Astrocyte (in vitro differentiated cells and primary cell): ENCODE measurements around the gene DSTN. TPM values are rescaled to one million over a fixed set of nuclear protein-coding genes. Genes with fewer than 3 reads are reported as not detected.

Experiments used
- DNase-seq: peaks from one replicate; pipeline ENCODE4 v3.0.0-alpha.2; 2010; ENCODE audit warnings: low read depth
- FAIRE-seq: peaks from 2 replicates; lab custom pipeline; 2011; peaks lifted over from hg19 to GRCh38; lab: Jason Lieb, UNC
- H2AFZ ChIP-seq: 2 replicates; pipeline ENCODE4 v1.6.0; 2012; ENCODE audit warnings: low read depth, low read length, inconsistent platforms
- H3K27ac ChIP-seq: 2 replicates; pipeline ENCODE4 v1.5.1; 2011; ENCODE audit warnings: low read depth, low read length, inconsistent platforms
- H3K27me3 ChIP-seq: 2 replicates; pipeline ENCODE4 v1.6.0; 2011; ENCODE audit warnings: low read length, inconsistent platforms; ENCODE audit not compliant: insufficient read depth
- H3K36me3 ChIP-seq: 2 replicates; pipeline ENCODE4 v1.5.1; 2011; ENCODE audit warnings: low read length, inconsistent platforms; ENCODE audit not compliant: insufficient read depth
- H3K4me1 ChIP-seq: 2 replicates; pipeline ENCODE4 v1.5.1; 2011; ENCODE audit warnings: low read length, inconsistent platforms; ENCODE audit not compliant: insufficient read depth
- H3K4me2 ChIP-seq: 2 replicates; pipeline ENCODE4 v1.6.0; 2012; ENCODE audit warnings: low read length, inconsistent platforms
- H3K4me3 ChIP-seq: 2 replicates; pipeline ENCODE4 v1.5.1; 2011; ENCODE audit warnings: low read depth, mild to moderate bottlenecking, low read length, inconsistent platforms; ENCODE audit not compliant: insufficient read depth
- H3K79me2 ChIP-seq: 2 replicates; pipeline ENCODE4 v1.6.0; 2012; ENCODE audit warnings: mild to moderate bottlenecking, low read length, inconsistent platforms; ENCODE audit not compliant: insufficient read depth
- H3K9ac ChIP-seq: 2 replicates; pipeline ENCODE4 v1.6.0; 2012; ENCODE audit warnings: mild to moderate bottlenecking, low read length, inconsistent platforms
- H3K9me3 ChIP-seq: 2 replicates; pipeline ENCODE4 v1.5.1; 2012; ENCODE audit warnings: low read depth, mild to moderate bottlenecking, low read length, inconsistent platforms; ENCODE audit not compliant: insufficient read depth
- H4K20me1 ChIP-seq: 2 replicates; pipeline ENCODE4 v1.6.0; 2012; ENCODE audit warnings: low read length, inconsistent platforms; ENCODE audit not compliant: insufficient read depth
- H3K27ac Mint-ChIP-seq: one replicate; pipeline ENCODE4 v1.8.0; 2021; ENCODE audit warnings: mild to moderate bottlenecking, mixed read lengths; ENCODE audit not compliant: unreplicated experiment
- H3K27me3 Mint-ChIP-seq: one replicate; pipeline ENCODE4 v1.8.0; 2021; ENCODE audit warnings: low read depth, mixed read lengths; ENCODE audit not compliant: unreplicated experiment
- H3K36me3 Mint-ChIP-seq: one replicate; pipeline ENCODE4 v1.8.0; 2021; ENCODE audit warnings: low read depth, mixed read lengths; ENCODE audit not compliant: unreplicated experiment
- H3K4me1 Mint-ChIP-seq: one replicate; pipeline ENCODE4 v1.8.0; 2021; ENCODE audit warnings: low read depth, mixed read lengths; ENCODE audit not compliant: unreplicated experiment
- H3K4me3 Mint-ChIP-seq: one replicate; pipeline ENCODE4 v1.8.0; 2021; ENCODE audit warnings: mild to moderate bottlenecking, moderate library complexity, mixed read lengths; ENCODE audit not compliant: unreplicated experiment
- H3K9me3 Mint-ChIP-seq: one replicate; pipeline ENCODE4 v1.8.0; 2021; ENCODE audit warnings: mild to moderate bottlenecking, mixed read lengths; ENCODE audit not compliant: unreplicated experiment
- CTCF ChIP-seq: IDR thresholded peaks from 2 replicates; pipeline ENCODE4 v1.5.1; 2011; ENCODE audit warnings: low read depth, mild to moderate bottlenecking, inconsistent platforms, low read length, moderate library complexity; ENCODE audit not compliant: insufficient read depth
- EZH2 ChIP-seq: IDR thresholded peaks from 2 replicates; pipeline ENCODE4 v1.6.1; 2012; ENCODE audit warnings: mild to moderate bottlenecking, low read length, inconsistent platforms; ENCODE audit not compliant: insufficient read depth
- total RNA-seq: library from RNA; stranded (reverse); gene quantifications from 2 replicates; pipeline ENCODE4 v1.2.1, GENCODE V29; 2021

Gene DSTN
- total RNA-seq, 1 donor from 2014 or later, result 552 TPM

- Histone ChIP-seq H3K4me2 (no peak overlapping the region), H4K20me1 (peaks cover 99% of the 10 kb centered on the region), H2AFZ (no peak overlapping the region), H3K36me3 (peaks cover 29% of the 10 kb centered on the region), H3K27me3 (no peaks in the 10 kb centered on the region), H3K4me3 (no peak overlapping the region), H3K79me2 (peaks cover 8% of the 10 kb centered on the region), H3K4me1 (peaks cover 13% of the 10 kb centered on the region), H3K9me3 (no peaks in the 10 kb centered on the region), H3K27ac (peak overlapping the region; percentile 57), H3K9ac (peak overlapping the region; percentile 46)
- peaks cover 4% of the 10 kb centered on the region for H3K36me3 Mint-ChIP-seq
- no peak overlapping the region for H3K4me3 Mint-ChIP-seq
- no peak for DNase-seq
- no peaks in the 10 kb centered on the region for H3K27me3 Mint-ChIP-seq
- FAIRE-seq, result no peak
- no peaks in the 10 kb centered on the region for H3K9me3 Mint-ChIP-seq
- no peak for TF ChIP-seq EZH2
- TF ChIP-seq CTCF, result no peak
- no peak overlapping the region for H3K27ac Mint-ChIP-seq
- H3K4me1 Mint-ChIP-seq, result peaks cover 14% of the 10 kb centered on the region
Observed at GRCh38 chr20:17613328-17614175, 43.7 kb downstream of the DSTN start.

GRCh38 chr20:17614176-17614811 lies 44.4 kb downstream of the DSTN start:
- H3K27ac ChIP-seq, result no peak overlapping the region
- no peaks in the 10 kb centered on the region for H3K27me3 Mint-ChIP-seq

More at GRCh38 chr20:17614176-17614811, 44.4 kb downstream of the DSTN start:
- peaks cover 28% of the 10 kb centered on the region for H3K36me3 ChIP-seq
- TF ChIP-seq EZH2 (no peak), CTCF (no peak)
- Mint-ChIP-seq H3K4me1 (peaks cover 14% of the 10 kb centered on the region), H3K36me3 (peaks cover 4% of the 10 kb centered on the region), H3K4me3 (no peak overlapping the region), H3K9me3 (no peaks in the 10 kb centered on the region), H3K27ac (peak overlapping the region; percentile 18)
- no peaks in the 10 kb centered on the region for H3K9me3 ChIP-seq
- peaks cover 13% of the 10 kb centered on the region for H3K4me1 ChIP-seq
- no peak overlapping the region for H3K4me3 ChIP-seq
- no peaks in the 10 kb centered on the region for H3K27me3 ChIP-seq
- H3K79me2 ChIP-seq, result peaks cover 2% of the 10 kb centered on the region
- no peak overlapping the region for H3K9ac ChIP-seq
- H2AFZ ChIP-seq, result no peak overlapping the region
- FAIRE-seq, result no peak
- no peak for DNase-seq
- H4K20me1 ChIP-seq, result peaks cover 99% of the 10 kb centered on the region
- H3K4me2 ChIP-seq, result no peak overlapping the region
